GM12872 (cell line): ENCODE results near the gene DNAJB13.

ENCODE experiments used
- CTCF ChIP-seq: IDR thresholded peaks from 3 replicates; pipeline ENCODE4 v1.5.1; 2011; ENCODE audit warnings: low read depth, mild to moderate bottlenecking, low read length, moderate library complexity; ENCODE audit not compliant: insufficient read depth

DNAJB13 gene

GRCh38 chr11:73921180-73921579 lies 29.6 kb upstream of the DNAJB13 start:
- TF ChIP-seq CTCF = no peak

- TF ChIP-seq CTCF = no peak
These were observed 21.4 kb upstream of the DNAJB13 start for GRCh38 chr11:73929388-73929787.

GRCh38 chr11:73931039-73931645 lies 19.7 kb upstream of the DNAJB13 start:
- TF ChIP-seq CTCF = peak; percentile 49

GRCh38 chr11:73931951-73932350 lies 18.9 kb upstream of the DNAJB13 start:
- TF ChIP-seq CTCF = no peak

GRCh38 chr11:73932781-73933180 lies 18.0 kb upstream of the DNAJB13 start:
- TF ChIP-seq CTCF = no peak

GRCh38 chr11:73939096-73939495 lies 11.7 kb upstream of the DNAJB13 start:
- no peak for TF ChIP-seq CTCF

- TF ChIP-seq CTCF = no peak
These were observed 9.8 kb upstream of the DNAJB13 start for GRCh38 chr11:73940801-73941570.
